Parathyroid adenoma (tissue), 2 donors: ENCODE measurements around the gene STOML2.

ENCODE experiments used
- H2AFZ ChIP-seq: fragments of 300-600 bp; sonication (generic); one replicate; pipeline ENCODE4 v1.7.0; 2017; ENCODE audit warnings: antibody characterized with exemption, mild to moderate bottlenecking
- H3K27ac ChIP-seq: fragments of 300-600 bp; sonication (generic); one replicate; pipeline ENCODE4 v1.7.0; 2017
- H3K27me3 ChIP-seq: fragments of 300-600 bp; sonication (generic); one replicate; pipeline ENCODE4 v1.7.0; 2017; ENCODE audit warnings: low read length; ENCODE audit not compliant: control insufficient read depth, insufficient read depth
- H3K36me3 ChIP-seq: fragments of 300-600 bp; sonication (generic); one replicate; pipeline ENCODE4 v1.7.0; 2017; ENCODE audit warnings: low read length; ENCODE audit not compliant: control insufficient read depth, insufficient read depth
- H3K4me1 ChIP-seq: fragments of 300-600 bp; sonication (generic); one replicate; pipeline ENCODE4 v1.7.0; 2017; ENCODE audit warnings: control low read depth
- H3K4me2 ChIP-seq: fragments of 300-600 bp; sonication (generic); one replicate; pipeline ENCODE4 v1.7.0; 2017; ENCODE audit warnings: low read length
- H3K4me3 ChIP-seq: fragments of 300-600 bp; sonication (generic); one replicate; pipeline ENCODE4 v1.7.0; 2017; ENCODE audit warnings: low read depth, low read length
- H3K79me2 ChIP-seq: fragments of 300-600 bp; sonication (generic); one replicate; pipeline ENCODE4 v1.7.0; 2017; ENCODE audit warnings: control low read depth
- H3K9ac ChIP-seq: fragments of 300-600 bp; sonication (generic); one replicate; pipeline ENCODE4 v1.7.0; 2017; ENCODE audit warnings: mild to moderate bottlenecking
- H3K9me3 ChIP-seq: fragments of 300-600 bp; sonication (generic); one replicate; pipeline ENCODE4 v1.7.0; 2017; ENCODE audit warnings: low read length; ENCODE audit not compliant: control insufficient read depth
- TF ChIP-seq, protein P1 (sequence below): fragments of 300-600 bp; sonication (generic); IDR thresholded peaks from one replicate; pipeline ENCODE4 v1.7.0; 2017; ENCODE audit warnings: antibody characterized with exemption, mild to moderate bottlenecking
- donor health status: primary hyperparathyroidism.

The STOML2 gene

DNA sequence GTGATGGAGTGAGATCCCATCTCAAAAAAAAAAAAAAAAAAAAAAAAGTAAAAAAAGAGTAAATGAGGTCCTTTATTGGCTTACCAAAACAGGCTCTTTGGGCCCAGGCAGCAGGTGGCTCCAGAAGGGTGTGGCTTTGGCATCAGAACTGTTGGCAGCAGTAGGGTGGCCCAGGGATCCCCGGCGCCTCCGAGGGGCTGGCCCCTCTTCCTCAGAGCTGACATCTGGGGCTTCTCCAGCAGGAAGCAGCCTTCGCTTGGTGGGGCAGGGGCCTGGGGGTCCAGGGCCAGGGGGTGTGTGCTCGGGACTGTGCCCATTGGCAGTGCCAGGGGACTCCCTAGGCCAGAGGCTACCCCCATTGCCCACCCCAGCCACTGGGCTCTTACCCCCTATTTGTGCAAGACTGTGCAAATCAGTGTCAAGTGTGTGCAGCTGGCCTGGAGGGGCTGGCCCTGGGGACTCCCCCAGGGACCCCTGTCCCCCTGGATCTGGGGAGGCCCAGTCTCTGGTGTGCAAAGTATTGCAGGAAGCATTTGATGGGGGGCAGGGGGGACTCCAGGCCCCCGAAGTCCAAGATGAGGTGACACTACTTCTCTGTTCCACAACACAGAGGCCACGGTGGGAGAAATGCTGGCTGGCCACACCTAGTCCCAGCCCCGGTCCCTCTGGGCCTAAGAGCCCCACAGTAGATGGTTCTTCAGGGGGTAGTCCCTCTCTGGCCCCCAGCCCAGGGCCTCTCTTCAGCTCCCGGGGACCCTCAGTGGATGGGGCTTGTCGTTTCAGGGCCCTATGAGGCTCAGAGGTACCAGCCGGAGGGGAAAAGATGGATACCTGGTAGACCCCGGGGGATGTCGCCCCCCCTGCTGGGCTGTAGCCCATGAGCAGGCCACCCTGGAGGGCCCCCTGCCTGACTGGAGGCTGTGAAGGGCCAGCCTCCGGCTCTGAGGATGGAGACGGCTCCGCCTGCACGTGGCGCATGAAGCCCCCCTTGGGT, 4.7 kb upstream of the STOML2 start:
- no peak overlapping the region for H2AFZ ChIP-seq
- TF ChIP-seq, protein P1, sequence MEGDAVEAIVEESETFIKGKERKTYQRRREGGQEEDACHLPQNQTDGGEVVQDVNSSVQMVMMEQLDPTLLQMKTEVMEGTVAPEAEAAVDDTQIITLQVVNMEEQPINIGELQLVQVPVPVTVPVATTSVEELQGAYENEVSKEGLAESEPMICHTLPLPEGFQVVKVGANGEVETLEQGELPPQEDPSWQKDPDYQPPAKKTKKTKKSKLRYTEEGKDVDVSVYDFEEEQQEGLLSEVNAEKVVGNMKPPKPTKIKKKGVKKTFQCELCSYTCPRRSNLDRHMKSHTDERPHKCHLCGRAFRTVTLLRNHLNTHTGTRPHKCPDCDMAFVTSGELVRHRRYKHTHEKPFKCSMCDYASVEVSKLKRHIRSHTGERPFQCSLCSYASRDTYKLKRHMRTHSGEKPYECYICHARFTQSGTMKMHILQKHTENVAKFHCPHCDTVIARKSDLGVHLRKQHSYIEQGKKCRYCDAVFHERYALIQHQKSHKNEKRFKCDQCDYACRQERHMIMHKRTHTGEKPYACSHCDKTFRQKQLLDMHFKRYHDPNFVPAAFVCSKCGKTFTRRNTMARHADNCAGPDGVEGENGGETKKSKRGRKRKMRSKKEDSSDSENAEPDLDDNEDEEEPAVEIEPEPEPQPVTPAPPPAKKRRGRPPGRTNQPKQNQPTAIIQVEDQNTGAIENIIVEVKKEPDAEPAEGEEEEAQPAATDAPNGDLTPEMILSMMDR, result no peak
- no peak overlapping the region for H3K4me2 ChIP-seq
- H3K27ac ChIP-seq, result no peak overlapping the region
- H3K9me3 ChIP-seq, result no peaks in the 10 kb centered on the region
- no peak overlapping the region for H3K9ac ChIP-seq
- H3K79me2 ChIP-seq, result peaks cover 2% of the 10 kb centered on the region
- peaks cover 4% of the 10 kb centered on the region for H3K4me1 ChIP-seq
- no peak overlapping the region for H3K4me3 ChIP-seq
- no peaks in the 10 kb centered on the region for H3K27me3 ChIP-seq
- no peaks in the 10 kb centered on the region for H3K36me3 ChIP-seq

DNA sequence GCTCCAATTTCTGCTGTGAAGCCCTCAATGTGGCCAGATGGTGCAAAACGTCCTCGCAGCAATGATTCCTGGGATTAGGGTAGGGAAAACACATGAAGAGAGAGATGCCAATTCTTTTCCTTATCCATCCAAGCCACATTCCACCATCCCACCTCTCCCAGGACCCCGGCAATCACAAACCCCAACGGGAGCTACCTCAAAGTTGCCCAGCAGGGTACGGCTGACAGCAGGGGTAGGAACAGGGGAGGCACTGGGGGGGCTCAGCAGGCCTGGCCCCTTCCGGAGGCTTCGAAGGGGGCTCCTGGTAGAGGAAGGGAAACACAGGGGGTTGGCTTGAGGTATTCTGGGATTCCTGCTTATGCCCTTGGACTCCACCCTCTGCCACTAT, 3.4 kb upstream of the STOML2 start:
- TF ChIP-seq, protein P1, result no peak
- no peak overlapping the region for H2AFZ ChIP-seq
- H3K27ac ChIP-seq, result no peak overlapping the region
- peaks cover 3% of the 10 kb centered on the region for H3K79me2 ChIP-seq
- no peaks in the 10 kb centered on the region for H3K9me3 ChIP-seq
- H3K4me2 ChIP-seq, result no peak overlapping the region
- H3K27me3 ChIP-seq, result no peaks in the 10 kb centered on the region
- no peak overlapping the region for H3K9ac ChIP-seq
- H3K36me3 ChIP-seq, result no peaks in the 10 kb centered on the region
- H3K4me1 ChIP-seq, result peaks cover 9% of the 10 kb centered on the region
- no peak overlapping the region for H3K4me3 ChIP-seq

DNA sequence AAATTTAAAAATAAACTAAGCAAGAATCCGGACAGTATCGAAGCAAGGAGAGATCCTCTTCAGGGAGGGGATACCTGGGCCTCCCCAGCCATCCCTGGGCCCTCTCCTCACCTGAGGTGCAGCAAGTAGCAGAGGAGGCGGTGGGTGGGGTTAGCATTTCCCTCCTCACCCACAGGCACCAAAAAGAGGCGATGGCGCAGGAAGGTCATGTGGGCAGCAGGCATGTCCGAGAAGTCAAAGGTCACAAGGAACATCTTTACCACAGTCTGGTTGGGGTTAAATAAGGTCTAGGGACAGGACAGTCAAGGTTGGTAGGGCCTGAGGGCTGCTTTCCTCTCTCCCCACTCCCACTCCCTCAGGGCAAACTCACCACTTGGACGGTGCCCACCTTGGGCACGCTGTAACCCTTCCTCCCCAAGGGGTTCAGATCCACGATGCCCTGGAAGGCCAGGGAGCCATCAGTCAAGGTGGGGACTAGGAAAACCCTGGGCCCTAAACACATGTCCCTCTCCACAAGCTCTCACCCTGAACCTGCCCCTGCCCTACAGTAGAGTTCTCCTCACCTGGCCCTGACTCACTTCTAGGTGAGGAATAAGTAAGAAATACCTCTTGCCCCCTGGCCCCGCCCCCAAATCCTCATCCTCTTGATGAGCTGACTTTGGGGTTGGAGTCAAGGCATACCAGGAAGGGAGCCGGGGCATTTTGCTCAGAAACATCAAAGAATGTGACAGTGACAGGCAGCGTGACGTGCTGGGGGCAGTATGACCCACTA, 2.8 kb upstream of the STOML2 start:
- peaks cover 3% of the 10 kb centered on the region for H3K79me2 ChIP-seq
- no peak overlapping the region for H3K27ac ChIP-seq
- no peaks in the 10 kb centered on the region for H3K27me3 ChIP-seq
- no peak overlapping the region for H3K4me3 ChIP-seq
- peaks cover 9% of the 10 kb centered on the region for H3K4me1 ChIP-seq
- H3K4me2 ChIP-seq, result no peak overlapping the region
- no peak overlapping the region for H3K9ac ChIP-seq
- no peaks in the 10 kb centered on the region for H3K36me3 ChIP-seq
- TF ChIP-seq, protein P1, result no peak
- H2AFZ ChIP-seq, result no peak overlapping the region
- H3K9me3 ChIP-seq, result no peaks in the 10 kb centered on the region

DNA sequence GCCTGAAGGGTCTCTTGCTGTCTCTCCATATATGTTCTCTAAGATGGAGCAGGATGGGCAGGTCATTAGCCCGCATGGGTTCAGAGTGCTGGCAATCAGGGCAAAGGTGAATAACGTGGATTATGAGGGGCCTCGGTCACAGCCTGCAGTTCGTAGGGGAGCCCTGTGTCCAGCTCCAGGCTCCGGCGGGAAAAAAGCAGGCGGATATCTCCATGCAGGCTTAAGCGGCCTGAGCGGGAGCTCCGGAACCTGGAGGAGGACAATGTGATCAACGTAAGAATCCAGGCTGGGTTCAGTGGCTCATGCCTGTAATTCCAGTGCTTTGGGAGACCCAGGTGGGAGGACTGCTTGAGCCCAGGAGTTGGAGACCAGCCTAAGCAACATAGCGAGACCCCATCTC, 2.2 kb upstream of the STOML2 start:
- Histone ChIP-seq H3K4me2 (no peak overlapping the region), H3K79me2 (peaks cover 3% of the 10 kb centered on the region), H3K27me3 (no peaks in the 10 kb centered on the region), H3K36me3 (no peaks in the 10 kb centered on the region), H3K4me1 (peaks cover 9% of the 10 kb centered on the region), H3K9ac (no peak overlapping the region), H3K9me3 (no peaks in the 10 kb centered on the region), H3K27ac (no peak overlapping the region), H3K4me3 (no peak overlapping the region), H2AFZ (no peak overlapping the region)
- TF ChIP-seq, protein P1, result no peak
